Measurements from ENCODE around the gene HOXB13. TPM values are rescaled to one million over a fixed set of nuclear protein-coding genes. Genes with fewer than 3 reads are reported as not detected.

The HOXB13 gene
- total and polyA plus RNA-seq, 10 donors: 0.02 TPM; not detected in 9

DNA sequence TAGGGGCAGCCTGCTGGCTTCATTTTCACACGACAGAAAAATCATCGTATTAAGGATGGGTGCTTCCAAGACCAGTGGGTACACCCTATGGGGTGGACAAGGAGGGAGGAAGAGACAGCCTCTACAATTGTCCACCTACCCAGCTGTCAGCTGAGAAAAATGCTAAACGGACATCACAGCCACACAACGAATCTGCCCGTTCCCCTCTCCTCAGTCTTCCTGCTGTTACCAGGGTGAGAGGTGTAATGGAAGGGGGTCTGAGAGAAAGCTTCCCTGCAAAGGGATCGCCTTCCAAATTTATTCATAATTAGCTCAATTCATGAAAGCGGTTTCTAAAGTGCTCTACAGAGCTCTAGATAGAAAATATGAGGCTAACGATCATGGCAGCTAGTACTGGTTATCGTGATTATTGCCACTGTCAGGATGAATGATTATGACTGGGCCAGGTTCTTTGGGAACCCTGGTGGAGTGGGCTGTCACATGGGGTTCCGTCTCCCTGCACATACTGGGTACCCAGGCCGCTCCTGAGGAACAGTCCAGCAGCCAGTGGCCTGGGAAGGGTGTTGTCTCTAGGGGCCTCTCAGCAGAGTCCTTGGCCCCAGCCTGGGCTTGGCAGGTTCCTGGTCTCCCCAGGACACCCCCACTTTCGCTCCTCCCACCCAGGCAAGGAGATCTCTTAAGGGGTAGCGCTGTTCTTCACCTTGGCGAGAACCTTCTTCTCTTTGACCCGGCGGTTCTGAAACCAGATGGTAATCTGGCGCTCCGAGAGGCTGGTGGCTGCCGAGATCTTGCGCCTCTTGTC lies 2.2 kb downstream of the HOXB13 start:
- no peak for TF ChIP-seq POLR2A (IDR thresholded peaks at IDR 0.05)
- H3K4me1 ChIP-seq: peaks cover 12 to 61% (median 45%) of the 10 kb centered on the region in 6 donors
- no peak overlapping the region for H3K27ac ChIP-seq
- H3K27me3 ChIP-seq (replicated peaks in 1 of 7): peaks cover 22 to 100% (median 100%) of the 10 kb centered on the region in 7 donors
- no peaks in the 10 kb centered on the region for H3K36me3 ChIP-seq
- H3K9me3 ChIP-seq: no peaks in the 10 kb centered on the region
- no peak overlapping the region for H3K4me3 ChIP-seq
- DNase-seq: no peak
- intact Hi-C loops (cut with DNase I; ENCODE audit: low total_unique reads): loop anchor here (10.0 kb wide), 2 partner anchors 148 to 872 kb away; partner anchors contain the start of gene SP6
- WGBS, 5 donors: 9 to 25% (median 16%) methylated on average over 20 of the region's 20 CpGs

DNA sequence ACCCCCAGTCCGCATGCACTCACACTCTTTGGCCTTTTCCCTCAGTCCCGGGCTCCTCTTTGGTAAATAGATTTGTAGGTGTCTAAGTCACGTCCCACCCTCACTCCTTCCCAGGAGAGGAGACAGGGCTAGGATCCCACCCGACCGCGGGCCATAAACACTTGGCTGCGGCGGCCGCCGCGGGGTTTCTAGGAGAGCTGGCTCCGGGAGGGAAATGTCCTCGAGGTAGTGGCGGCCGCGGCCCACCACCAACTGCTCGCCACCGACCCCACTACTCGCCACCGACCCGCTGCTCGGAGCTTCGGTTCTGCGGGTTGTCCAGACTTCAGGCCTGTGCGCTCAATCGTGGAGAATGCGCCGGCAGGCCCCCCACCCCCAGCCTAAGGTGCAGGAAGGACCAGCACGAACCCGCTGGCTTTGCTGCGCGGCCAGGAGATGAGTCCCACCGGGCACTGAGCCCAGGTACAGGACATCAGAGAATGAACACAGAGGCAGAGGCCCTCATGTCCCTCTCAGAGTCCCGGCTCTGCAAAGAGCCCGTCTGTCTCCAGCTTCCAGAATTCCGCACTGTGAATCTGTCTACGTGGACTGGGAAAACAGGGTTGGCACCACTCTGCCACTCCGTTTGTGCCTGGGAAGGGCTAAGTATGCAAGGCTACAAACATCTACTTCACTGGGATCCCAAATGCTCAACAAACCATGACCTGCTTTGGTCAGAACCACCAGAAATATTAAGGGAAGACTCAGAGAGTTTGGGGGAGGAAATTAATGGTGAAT lies 3.1 kb downstream of the HOXB13 start:
- Histone ChIP-seq H3K27me3 (replicated peaks in 1 of 7) (peaks cover 25 to 100% (median 100%) of the 10 kb centered on the region in 7 donors), H3K9me3 (no peaks in the 10 kb centered on the region), H3K27ac (no peak overlapping the region), H3K36me3 (no peaks in the 10 kb centered on the region), H3K4me1 (peaks cover 12 to 61% (median 45%) of the 10 kb centered on the region in 6 donors), H3K4me3 (peak overlapping the region in 1 of 8 donors; percentile 48)
- no peak for DNase-seq
- 3 to 10% (median 6%) methylated on average over 22 to 38 of the region's 38 CpGs for WGBS, 5 donors
- TF ChIP-seq, protein P1, sequence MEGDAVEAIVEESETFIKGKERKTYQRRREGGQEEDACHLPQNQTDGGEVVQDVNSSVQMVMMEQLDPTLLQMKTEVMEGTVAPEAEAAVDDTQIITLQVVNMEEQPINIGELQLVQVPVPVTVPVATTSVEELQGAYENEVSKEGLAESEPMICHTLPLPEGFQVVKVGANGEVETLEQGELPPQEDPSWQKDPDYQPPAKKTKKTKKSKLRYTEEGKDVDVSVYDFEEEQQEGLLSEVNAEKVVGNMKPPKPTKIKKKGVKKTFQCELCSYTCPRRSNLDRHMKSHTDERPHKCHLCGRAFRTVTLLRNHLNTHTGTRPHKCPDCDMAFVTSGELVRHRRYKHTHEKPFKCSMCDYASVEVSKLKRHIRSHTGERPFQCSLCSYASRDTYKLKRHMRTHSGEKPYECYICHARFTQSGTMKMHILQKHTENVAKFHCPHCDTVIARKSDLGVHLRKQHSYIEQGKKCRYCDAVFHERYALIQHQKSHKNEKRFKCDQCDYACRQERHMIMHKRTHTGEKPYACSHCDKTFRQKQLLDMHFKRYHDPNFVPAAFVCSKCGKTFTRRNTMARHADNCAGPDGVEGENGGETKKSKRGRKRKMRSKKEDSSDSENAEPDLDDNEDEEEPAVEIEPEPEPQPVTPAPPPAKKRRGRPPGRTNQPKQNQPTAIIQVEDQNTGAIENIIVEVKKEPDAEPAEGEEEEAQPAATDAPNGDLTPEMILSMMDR (IDR thresholded peaks at IDR 0.05 in 8 of 11, conservative IDR thresholded peaks at IDR 0.05 in 3 of 11): no peak
- TF ChIP-seq POLR2AphosphoS5 (IDR thresholded peaks at IDR 0.05): no peak
- TF ChIP-seq POLR2A (IDR thresholded peaks at IDR 0.05): no peak
- intact Hi-C loops (cut with DNase I; ENCODE audit: low total_unique reads): loop anchor here (2.0 to 10.0 kb wide), 3 partner anchors 65 to 871 kb away; partner anchors contain the start of gene SP6

DNA sequence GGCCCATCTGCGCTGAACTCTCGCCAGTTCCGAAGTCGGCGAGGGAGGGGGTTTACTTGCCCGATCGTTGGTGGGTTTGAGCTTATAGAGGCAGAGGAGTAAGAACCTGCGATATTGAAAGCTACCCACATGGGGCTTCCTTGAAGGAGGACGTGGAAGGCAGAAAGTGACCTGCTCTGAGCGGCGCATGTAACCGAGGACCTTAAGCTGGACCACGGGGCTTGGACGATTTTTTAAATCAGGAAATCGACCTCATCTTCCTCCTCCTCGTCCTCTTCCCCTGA lies 3.6 kb downstream of the HOXB13 start:
- no peaks in the 10 kb centered on the region for H3K9me3 ChIP-seq
- H3K4me3 ChIP-seq: peak overlapping the region in 1 of 8 donors; percentile 48
- H3K27ac ChIP-seq: no peak overlapping the region
- H3K36me3 ChIP-seq: no peaks in the 10 kb centered on the region
- no peak for DNase-seq
- H3K27me3 ChIP-seq (replicated peaks in 1 of 7): peaks cover 27 to 100% (median 100%) of the 10 kb centered on the region in 7 donors
- peaks cover 12 to 64% (median 46%) of the 10 kb centered on the region in 6 donors for H3K4me1 ChIP-seq
- WGBS, 5 donors: 1 to 6% (median 3%) methylated on average over 16 of the region's 16 CpGs
- TF ChIP-seq, protein P1 (IDR thresholded peaks at IDR 0.05 in 8 of 11, conservative IDR thresholded peaks at IDR 0.05 in 3 of 11): no peak
- TF ChIP-seq POLR2A (IDR thresholded peaks at IDR 0.05) (no peak), POLR2AphosphoS5 (IDR thresholded peaks at IDR 0.05) (no peak)
- intact Hi-C loops (cut with DNase I; ENCODE audit: low total_unique reads): loop anchor here (2.0 to 10.0 kb wide), 3 partner anchors 66 to 870 kb away; partner anchors contain the start of gene SP6

DNA sequence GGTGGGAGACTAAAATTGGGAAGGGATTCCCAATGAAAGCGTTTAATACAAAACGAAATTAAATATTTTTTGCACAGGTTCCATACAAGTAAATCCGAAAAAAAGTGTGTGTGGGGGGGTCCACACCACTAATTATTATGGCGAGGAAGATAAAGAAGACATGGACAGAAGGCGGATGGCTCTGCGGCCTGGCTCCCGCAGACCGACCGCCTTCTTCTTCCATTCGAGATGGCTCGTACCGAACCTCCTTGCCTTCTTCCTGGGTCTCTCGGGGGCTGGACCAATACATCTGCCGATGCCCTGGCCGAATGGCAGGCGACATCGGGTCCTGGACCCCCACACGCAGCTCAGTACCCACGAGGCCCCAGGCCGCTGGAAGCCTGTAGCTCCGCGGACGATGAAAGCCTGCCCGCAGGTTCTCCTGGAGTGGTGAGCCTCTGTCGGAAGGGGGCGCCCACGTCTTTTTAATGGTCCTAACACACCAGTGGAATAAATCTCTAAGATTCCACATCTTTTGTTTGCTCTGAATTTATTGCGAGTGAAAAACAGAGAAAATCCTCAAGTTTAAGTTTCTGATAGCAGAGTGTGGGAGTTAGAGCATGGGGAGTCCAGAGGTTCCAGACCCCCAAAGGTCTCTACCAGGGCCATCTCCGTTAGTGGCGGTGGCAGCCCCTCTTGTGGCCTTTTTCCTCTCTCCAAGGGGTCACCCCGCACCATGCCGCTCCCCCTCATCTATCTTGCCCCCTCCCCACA lies 4.1 kb downstream of the HOXB13 start:
- Histone ChIP-seq H3K27me3 (replicated peaks in 1 of 7) (peaks cover 29 to 100% (median 100%) of the 10 kb centered on the region in 7 donors), H3K9me3 (no peaks in the 10 kb centered on the region), H3K4me1 (peaks cover 14 to 67% (median 51%) of the 10 kb centered on the region in 6 donors), H3K36me3 (no peaks in the 10 kb centered on the region), H3K27ac (no peak overlapping the region), H3K4me3 (peak overlapping the region in 1 of 8 donors; percentile 48)
- 6 to 8% (median 7%) methylated on average over 31 to 32 of the region's 32 CpGs for WGBS, 5 donors
- intact Hi-C loops (cut with DNase I; ENCODE audit: low total_unique reads): loop anchor here (2.0 to 10.0 kb wide), 3 partner anchors 66 to 870 kb away; partner anchors contain the start of gene SP6
- DNase-seq: peak; percentile 89
- TF ChIP-seq, protein P1 (IDR thresholded peaks at IDR 0.05 in 8 of 11, conservative IDR thresholded peaks at IDR 0.05 in 3 of 11): peak in 10 of 11 experiments; percentile 50 to 82 (median 68)
- TF ChIP-seq POLR2A (IDR thresholded peaks at IDR 0.05): no peak
